Left renal cortex interstitium (tissue), 4 donors: ENCODE measurements around the gene PRIMPOL. TPM values are rescaled to one million over a fixed set of nuclear protein-coding genes. Genes with fewer than 3 reads are reported as not detected.
"Not testable (repeated sequence)": the region's sequence is repeated elsewhere in the genome, so short reads cannot be mapped to it uniquely, and the experiment has no call there.

Experiments
- DNase-seq, 4 donors: peaks; one replicate each; pipeline ENCODE4 v3.0.0-alpha.2; 2013; ENCODE audit warnings: low read depth in 4 of 4, low spot score in 2 of 4, missing footprints in 1 of 4
- polyA plus RNA-seq, 4 donors: library from polyadenylated mRNA; unstranded; fragments of 120-200 nt; gene quantifications; one replicate each; pipeline ENCODE4 v1.2.1, GENCODE V29; 2013; ENCODE audit not compliant: insufficient read length in 4 of 4

The PRIMPOL gene
- polyA plus RNA-seq = 10 to 100 TPM; 24.2 to 42.6 (median 35.1) TPM

DNA sequence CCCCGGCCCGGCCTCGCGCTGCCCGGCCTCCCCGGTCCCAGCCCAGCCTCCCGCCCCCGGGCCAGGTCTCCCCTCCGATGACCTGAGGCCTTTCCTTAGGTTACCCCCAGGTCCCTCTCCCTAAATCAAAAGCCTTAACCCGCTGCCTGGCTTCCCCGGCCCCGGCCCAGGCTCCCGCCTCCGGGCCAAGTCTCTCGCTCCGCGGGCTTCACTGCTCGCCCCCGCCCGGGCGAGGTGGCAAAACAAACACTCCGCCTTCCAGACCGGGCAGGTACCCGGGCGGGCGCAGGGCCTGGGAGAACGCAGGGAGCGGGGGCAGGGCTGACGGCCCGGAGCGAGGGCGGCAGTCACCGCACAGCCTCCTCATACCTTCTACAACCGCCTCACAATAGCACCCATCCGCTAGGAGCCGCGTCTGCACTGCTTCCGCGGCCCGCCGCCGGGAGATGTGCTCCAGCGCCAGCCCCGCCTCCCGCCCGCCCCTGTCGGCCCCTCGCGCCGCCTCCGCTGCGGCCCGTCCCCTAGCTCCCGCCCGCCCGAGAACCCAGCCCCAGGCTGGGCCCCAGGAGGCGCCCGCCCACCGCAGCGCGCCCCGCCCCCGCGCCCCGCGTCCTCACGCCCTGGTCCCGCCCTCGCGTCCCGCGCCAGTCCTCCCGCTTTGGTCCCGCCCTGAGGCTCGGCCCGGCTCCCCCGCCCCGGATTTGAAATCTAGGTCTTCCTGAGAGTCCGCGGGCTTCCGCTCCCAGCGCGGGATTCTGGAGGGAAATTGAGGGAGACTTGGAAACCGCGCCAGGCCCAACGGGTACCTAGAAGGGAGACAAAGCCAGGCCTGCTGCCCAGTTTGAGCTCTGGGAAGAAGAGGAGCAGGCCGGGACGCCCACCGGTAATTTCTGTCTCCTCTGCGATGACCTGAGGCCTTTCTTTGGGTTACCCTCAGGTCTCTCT lies at the start of gene PRIMPOL, which contains the start of gene CASP3:
PRIMPOL (plus strand) TSS at position 713 of the 945 bp plus-strand sequence. CDS start 7,403 bp downstream, outside the sequence.
CASP3 (minus strand) TSS at position 422 of the 945 bp plus-strand sequence. CDS start 10,994 bp downstream, outside the sequence.
- DNase-seq = peak; percentile 81 to 91 (median 87)

GRCh38 chr4:184600982-184601381 lies 48.6 kb upstream of the PRIMPOL start:
- not testable (repeated sequence) for DNase-seq

- DNase-seq = not testable (repeated sequence)
Observed at GRCh38 chr4:184602857-184603256, 46.7 kb upstream of the PRIMPOL start.

GRCh38 chr4:184607429-184607828 lies 42.1 kb upstream of the PRIMPOL start:
- DNase-seq = not testable (repeated sequence)

- no peak for DNase-seq
Observed at GRCh38 chr4:184612074-184612473, 37.5 kb upstream of the PRIMPOL start.

DNA sequence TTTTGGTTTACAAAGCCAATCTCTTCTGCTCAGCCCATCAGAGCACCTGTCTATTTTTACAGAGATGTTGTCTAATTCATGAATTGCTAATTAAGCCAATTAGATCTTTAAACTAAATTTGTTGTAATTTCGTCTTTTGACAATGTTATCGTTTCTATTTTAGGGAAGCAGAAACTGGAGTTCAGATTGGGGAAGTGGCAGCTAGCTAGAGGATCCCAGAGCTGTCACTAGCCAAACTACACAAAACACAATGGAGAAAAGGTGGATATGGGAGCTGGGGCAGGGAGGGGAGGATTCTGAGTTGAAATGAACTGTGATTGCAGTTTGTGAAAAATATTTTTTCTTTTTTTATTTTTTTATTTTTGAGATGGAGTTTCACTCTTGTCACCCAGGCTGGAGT lies 36.1 kb upstream of the PRIMPOL start:
- DNase-seq = no peak

- DNase-seq = no peak
Observed at GRCh38 chr4:184614509-184614908, 35.0 kb upstream of the PRIMPOL start.

DNA sequence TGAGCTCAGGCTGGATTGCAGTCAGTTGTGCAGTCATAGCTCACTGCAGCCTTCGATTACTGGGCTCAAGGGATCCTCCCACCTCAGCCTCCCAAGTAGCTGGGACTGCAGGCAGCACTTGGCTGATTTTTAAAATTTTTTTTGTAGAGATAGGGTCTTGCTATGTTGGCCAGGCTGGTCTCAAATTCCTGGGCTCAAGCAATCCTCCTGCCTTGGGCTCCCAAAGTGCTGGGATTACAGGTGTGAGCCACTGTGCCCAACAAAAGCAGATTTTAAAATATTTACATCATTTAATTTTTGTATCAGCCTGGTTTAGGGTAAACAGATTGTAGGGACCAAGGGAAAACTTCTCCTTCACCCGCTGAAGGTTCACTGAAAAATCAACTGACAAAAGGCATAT lies 33.4 kb upstream of the PRIMPOL start:
- DNase-seq = not testable (repeated sequence)

DNA sequence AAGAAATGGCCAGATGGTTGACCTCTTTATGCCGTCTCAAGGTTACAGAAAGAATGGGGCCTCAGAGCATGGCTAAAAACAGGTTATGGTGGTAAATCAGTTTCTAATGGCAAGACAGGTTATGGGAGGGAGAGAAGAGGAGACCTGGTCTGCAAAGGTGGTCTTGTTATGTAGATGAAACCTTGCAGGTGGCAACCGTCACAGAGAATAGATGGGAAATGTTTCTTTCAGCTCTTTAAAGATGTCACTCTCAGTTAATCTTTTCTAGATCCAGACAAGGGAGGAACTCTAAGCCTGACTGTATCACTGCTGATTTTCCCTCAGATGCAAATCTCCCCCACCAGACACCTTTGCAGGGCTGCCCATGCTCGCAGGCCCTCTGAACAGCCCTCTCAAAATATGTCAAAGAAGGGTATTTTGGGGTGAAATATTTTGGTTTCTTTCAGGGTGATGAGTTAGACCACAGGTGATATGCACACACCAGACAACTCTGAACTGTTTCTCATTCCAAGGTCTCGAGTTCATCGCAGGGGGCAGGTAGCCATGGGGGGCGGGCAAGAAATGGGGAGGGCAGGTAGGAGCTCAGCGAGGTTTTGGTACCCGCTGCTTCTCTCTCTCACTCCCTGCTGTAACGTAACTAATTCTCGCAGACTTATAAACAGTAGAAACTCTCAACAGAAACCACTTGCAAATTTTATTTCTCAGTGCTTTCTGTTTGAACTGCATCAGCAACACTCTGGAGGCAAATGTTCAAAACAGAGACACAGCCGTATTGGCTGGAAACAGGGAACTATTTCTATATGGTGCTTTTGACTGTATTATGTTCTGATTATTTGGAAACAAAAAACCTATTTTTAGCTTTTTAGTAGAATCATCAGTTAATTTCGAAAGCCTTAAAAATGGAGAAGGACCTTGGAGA lies 32.6 kb upstream of the PRIMPOL start:
- no peak for DNase-seq

DNA sequence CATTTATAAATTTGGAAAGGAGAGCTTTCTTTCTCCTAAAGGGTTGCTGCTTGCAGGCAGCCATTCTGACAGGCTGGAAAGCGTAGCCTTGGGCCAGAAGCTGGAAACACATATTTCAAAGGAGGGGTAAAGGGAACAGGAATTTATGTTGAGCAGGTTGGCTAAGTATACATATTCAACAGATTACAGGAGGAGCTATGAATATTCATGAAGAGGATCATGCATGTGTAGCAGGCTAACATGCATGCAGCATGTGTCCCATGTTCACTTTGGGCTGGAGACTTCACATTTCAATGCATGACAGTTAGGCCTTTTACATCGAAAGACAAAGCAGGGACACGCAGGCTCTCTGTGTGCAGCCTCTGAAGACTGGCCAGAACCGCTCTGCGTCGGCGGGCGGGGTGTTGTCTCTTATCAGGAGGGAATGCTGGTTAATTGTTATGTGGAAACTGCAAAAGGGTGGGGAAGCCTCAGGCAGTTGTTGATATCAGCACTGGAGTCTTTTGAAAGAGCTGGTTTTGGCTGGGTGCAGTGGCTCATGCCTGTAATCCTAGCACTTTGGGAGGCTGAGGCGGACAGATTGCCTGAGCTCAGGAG lies 31.8 kb upstream of the PRIMPOL start:
- no peak for DNase-seq

- DNase-seq = no peak
Observed at GRCh38 chr4:184620212-184620867, 29.2 kb upstream of the PRIMPOL start.

- no peak for DNase-seq
Observed at GRCh38 chr4:184621518-184621917, 28.0 kb upstream of the PRIMPOL start.

- DNase-seq = not testable (repeated sequence)
Observed at GRCh38 chr4:184624504-184624903, 25.0 kb upstream of the PRIMPOL start.

GRCh38 chr4:184624972-184625554 lies 24.5 kb upstream of the PRIMPOL start:
- no peak for DNase-seq

- not testable (repeated sequence) for DNase-seq
Observed at GRCh38 chr4:184625783-184626596, 23.5 kb upstream of the PRIMPOL start.

- DNase-seq = no peak
Observed at GRCh38 chr4:184628103-184628502, 21.4 kb upstream of the PRIMPOL start.

DNA sequence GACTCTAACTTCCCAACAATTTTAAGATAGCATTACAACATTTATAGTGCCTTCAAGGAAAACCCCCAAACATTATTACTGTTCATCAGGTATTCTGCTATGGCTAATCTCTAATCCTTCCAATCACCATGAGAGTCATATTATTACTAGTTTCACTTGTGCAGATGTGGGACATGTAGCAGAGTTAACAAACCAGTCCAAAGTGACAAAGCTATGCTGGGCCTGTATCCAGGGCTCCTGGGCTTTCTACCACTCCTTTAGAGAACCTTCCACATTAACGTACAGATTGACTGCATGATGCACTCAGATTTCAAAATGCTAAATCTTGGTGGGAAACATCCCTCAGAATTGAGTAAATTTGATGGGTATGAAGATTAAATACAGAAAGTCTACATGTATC lies 16.7 kb upstream of the PRIMPOL start:
- DNase-seq = no peak

DNA sequence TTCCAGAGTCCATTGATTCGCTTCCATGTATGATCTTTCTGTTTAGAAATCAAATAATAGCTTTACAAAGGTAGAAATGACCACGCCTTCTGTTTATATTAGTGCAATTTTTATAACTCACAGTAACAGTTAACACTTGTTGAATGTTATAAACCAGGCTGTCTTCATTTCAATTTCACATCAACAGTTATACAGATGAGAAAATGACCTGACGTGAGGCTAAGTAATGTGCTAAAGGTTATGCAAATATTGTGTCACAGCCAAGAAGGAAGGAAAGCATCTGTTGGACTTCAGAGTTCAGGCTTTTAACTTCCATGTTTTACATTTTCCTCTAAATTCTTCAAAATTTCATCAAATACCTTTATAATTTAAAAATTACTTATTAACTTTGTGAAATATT lies 14.2 kb upstream of the PRIMPOL start:
- no peak for DNase-seq

GRCh38 chr4:184636144-184636543 lies 13.4 kb upstream of the PRIMPOL start:
- no peak for DNase-seq
